Transverse colon (tissue), 4 donors: ENCODE data around the gene ATXN1L. TPM values are rescaled to one million over a fixed set of nuclear protein-coding genes. Genes with fewer than 3 reads are reported as not detected.

Source experiments
- DNase-seq: peaks from one replicate; pipeline ENCODE4 v3.0.0-alpha.2; 2019
- H3K27ac ChIP-seq, 4 donors: fragments of 200-600 bp; sonication (generic); 2 replicates each; pipeline ENCODE4 v1.5.1; 2016 to 2018; ENCODE audit warnings: inconsistent platforms in 4 of 4
- H3K27me3 ChIP-seq: fragments of 200-600 bp; sonication (generic); 2 replicates; pipeline ENCODE4 v1.5.1; 2017; ENCODE audit warnings: inconsistent platforms
- H3K36me3 ChIP-seq, 4 donors: fragments of 200-600 bp; sonication (generic); 2 replicates each; pipeline ENCODE4 v1.5.1; 2017 to 2019; ENCODE audit warnings: inconsistent platforms in 4 of 4
- H3K4me1 ChIP-seq, 4 donors: fragments of 200-600 bp; sonication (generic); 2 replicates each; pipeline ENCODE4 v1.5.1; 2017 to 2020; ENCODE audit warnings: inconsistent platforms in 4 of 4
- H3K4me3 ChIP-seq, 4 donors: fragments of 200-600 bp; sonication (generic); 1 replicate in 1 of 4; 2 replicates in 3 of 4; pipeline versions ENCODE4 v1.5.1 to v1.6.1; 2017 to 2019; ENCODE audit warnings: inconsistent platforms in 4 of 4
- H3K9me3 ChIP-seq, 2 donors: fragments of 200-600 bp; sonication (generic); 2 replicates each; pipeline ENCODE4 v1.5.1; 2017 to 2019; ENCODE audit warnings: inconsistent platforms in 2 of 2
- EP300 ChIP-seq: sonication (generic); formaldehyde crosslinking; IDR thresholded peaks from one replicate; pipeline ENCODE4 v1.6.1; 2017; ENCODE audit warnings: antibody characterized with exemption, low read depth
- POLR2A ChIP-seq: fragments of 450-650 bp; IDR thresholded peaks from one replicate; pipeline ENCODE4 v1.6.1; 2016; ENCODE audit warnings: antibody characterized with exemption, mild to moderate bottlenecking, moderate library complexity
- POLR2AphosphoS5 ChIP-seq, 3 donors: sonication (generic); formaldehyde crosslinking; IDR thresholded peaks; one replicate each; pipeline ENCODE4 v1.6.1; 2016; ENCODE audit warnings: antibody characterized with exemption in 3 of 3
- whole genome bisulfite sequencing, 2 donors: methylation state at CpG; one replicate each; pipeline ENCODE4 v1.1.5; 2018; ENCODE audit warnings: low coverage in 1 of 2; 5-methylcytosine and 5-hydroxymethylcytosine counted together
- in situ Hi-C, 4 donors: fragments of 200-750 bp; cut with MboI; loops; one replicate each; pipeline versions ENCODE4 v1.15.0 to v1.15.1; 2017; ENCODE audit warnings: low sequenced_read_pairs in 3 of 4, low pct_ligation_motif_present in 1 of 4, low pct_unique_long_range_greater_than_20kb in 1 of 4
- intact Hi-C: fragments of 100-400 bp; cut with DNase I; formaldehyde crosslinking; loops from one replicate; pipeline ENCODE4 v1.15.1; 2023; ENCODE audit warnings: low total_unique reads
- total RNA-seq, 4 donors: library from RNA; depleted of rRNA; stranded (reverse); fragments of >200 nt; gene quantifications; one replicate each; pipeline ENCODE4 v1.1.0, GENCODE V29; 2016
- TF ChIP-seq, protein P1 (sequence below), 5 experiments: fragments of 200-600 bp in 3 of 5; fragments of 450-650 bp in 2 of 5; sonication (generic) in 3 of 5; IDR thresholded peaks; 1 replicate in 2 of 5; 2 replicates in 3 of 5; pipeline ENCODE4 v1.5.1; 2016 to 2017; ENCODE audit warnings: antibody characterized with exemption in 5 of 5, inconsistent platforms in 3 of 5, mild to moderate bottlenecking in 2 of 5, moderate library complexity in 1 of 5

Gene ATXN1L
- total RNA-seq, 4 donors from 2014 or later = 16.7 to 33.3 (median 24.1) TPM

DNA sequence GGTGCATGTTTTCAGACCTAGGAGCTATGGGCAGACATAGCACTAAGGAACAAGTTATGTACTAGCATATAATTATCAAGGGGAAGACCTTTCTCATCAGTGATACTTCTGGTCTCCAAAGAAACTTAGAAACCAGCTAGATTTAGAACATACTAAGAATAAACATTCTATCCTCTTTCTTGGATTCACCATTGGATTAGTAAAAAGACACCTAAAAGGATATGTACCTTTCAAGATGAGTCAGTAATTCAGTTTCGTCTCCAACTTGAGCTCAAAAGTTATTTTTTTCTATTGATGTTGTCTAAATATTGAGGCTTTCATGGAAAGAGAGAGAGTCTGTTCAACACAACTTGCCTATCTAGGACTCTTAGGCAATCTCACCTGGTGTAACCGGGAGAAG lies 25.0 kb downstream of the ATXN1L start:
- Histone ChIP-seq H3K27ac (no peak overlapping the region), H3K27me3 (no peaks in the 10 kb centered on the region), H3K4me3 (no peak overlapping the region), H3K36me3 (peaks cover 0 to 5% (median 0%) of the 10 kb centered on the region in 4 donors), H3K4me1 (no peaks in the 10 kb centered on the region), H3K9me3 (no peaks in the 10 kb centered on the region)
- TF ChIP-seq, protein P1, sequence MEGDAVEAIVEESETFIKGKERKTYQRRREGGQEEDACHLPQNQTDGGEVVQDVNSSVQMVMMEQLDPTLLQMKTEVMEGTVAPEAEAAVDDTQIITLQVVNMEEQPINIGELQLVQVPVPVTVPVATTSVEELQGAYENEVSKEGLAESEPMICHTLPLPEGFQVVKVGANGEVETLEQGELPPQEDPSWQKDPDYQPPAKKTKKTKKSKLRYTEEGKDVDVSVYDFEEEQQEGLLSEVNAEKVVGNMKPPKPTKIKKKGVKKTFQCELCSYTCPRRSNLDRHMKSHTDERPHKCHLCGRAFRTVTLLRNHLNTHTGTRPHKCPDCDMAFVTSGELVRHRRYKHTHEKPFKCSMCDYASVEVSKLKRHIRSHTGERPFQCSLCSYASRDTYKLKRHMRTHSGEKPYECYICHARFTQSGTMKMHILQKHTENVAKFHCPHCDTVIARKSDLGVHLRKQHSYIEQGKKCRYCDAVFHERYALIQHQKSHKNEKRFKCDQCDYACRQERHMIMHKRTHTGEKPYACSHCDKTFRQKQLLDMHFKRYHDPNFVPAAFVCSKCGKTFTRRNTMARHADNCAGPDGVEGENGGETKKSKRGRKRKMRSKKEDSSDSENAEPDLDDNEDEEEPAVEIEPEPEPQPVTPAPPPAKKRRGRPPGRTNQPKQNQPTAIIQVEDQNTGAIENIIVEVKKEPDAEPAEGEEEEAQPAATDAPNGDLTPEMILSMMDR (IDR thresholded peaks at IDR 0.05) = no peak
- TF ChIP-seq POLR2A (no peak), POLR2AphosphoS5 (IDR thresholded peaks at IDR 0.05) (no peak), EP300 (no peak)
- in situ Hi-C loops = no loop called here
- WGBS, 2 donors = 85 to 90% methylated on average over 2 of the region's 2 CpGs
- intact Hi-C loops = no loop called here
- DNase-seq = no peak

DNA sequence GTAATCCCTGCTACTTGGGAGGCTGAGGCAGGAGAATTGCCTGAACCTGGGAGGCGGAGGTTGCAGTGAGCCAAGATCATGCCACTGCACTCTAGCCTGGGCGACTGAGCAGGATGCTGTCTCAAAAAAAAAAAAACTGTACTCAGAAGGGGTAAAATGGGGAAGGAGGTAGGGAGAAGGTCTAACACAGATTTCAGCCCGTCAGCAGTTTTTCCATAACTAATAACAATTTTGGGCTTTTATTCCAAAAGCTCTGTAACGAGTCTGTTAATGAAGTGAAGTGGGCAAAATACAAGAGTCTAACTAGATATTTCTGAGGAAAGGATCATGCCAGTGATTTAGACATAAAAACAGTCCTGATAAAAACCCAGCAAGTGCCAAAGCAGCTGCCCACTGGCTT lies 27.4 kb downstream of the ATXN1L start:
- intact Hi-C loops (no loop called here), in situ Hi-C loops (no loop called here)
- H3K27ac ChIP-seq = no peak overlapping the region
- TF ChIP-seq, protein P1 (IDR thresholded peaks at IDR 0.05) = no peak
- TF ChIP-seq POLR2AphosphoS5 (IDR thresholded peaks at IDR 0.05) (no peak), EP300 (no peak), POLR2A (no peak)
- no peaks in the 10 kb centered on the region for H3K9me3 ChIP-seq
- no peak overlapping the region for H3K4me3 ChIP-seq
- WGBS, 2 donors = 85 to 87% methylated on average over 3 to 4 of the region's 4 CpGs
- DNase-seq = no peak
- no peaks in the 10 kb centered on the region for H3K27me3 ChIP-seq
- no peaks in the 10 kb centered on the region for H3K4me1 ChIP-seq
- peaks cover 0 to 5% (median 0%) of the 10 kb centered on the region in 4 donors for H3K36me3 ChIP-seq

DNA sequence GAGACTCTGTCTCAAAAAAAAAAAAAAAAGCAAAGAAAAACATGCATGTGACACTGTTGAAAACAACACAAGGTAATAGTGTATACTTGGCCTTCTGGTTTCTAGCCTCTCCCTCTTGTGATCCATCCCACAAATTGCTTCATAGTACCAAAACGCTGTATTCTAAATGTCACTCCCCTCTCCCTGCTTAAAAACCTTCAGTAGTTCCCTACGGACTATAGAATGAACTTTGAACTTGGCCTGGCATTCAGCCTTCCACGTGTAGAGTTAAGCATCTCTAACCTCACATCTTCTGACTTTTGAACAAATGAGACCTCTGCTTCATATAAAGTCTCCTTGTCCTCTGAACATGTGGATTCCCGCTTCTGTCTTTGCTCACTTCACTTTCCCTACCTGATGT lies 33.1 kb downstream of the ATXN1L start:
- Histone ChIP-seq H3K9me3 (no peaks in the 10 kb centered on the region), H3K4me3 (no peak overlapping the region), H3K27ac (no peak overlapping the region), H3K36me3 (peaks cover 0 to 5% (median 0%) of the 10 kb centered on the region in 4 donors), H3K27me3 (no peaks in the 10 kb centered on the region), H3K4me1 (peaks cover 0 to 27% (median 11%) of the 10 kb centered on the region in 4 donors)
- no peak for DNase-seq
- WGBS, 2 donors = 44 to 57% methylated on average over 3 to 4 of the region's 4 CpGs
- in situ Hi-C loops = no loop called here
- TF ChIP-seq POLR2AphosphoS5 (IDR thresholded peaks at IDR 0.05) = no peak
- TF ChIP-seq, protein P1 (IDR thresholded peaks at IDR 0.05) = no peak
- no peak for TF ChIP-seq EP300
- no peak for TF ChIP-seq POLR2A
- intact Hi-C loops = no loop called here

DNA sequence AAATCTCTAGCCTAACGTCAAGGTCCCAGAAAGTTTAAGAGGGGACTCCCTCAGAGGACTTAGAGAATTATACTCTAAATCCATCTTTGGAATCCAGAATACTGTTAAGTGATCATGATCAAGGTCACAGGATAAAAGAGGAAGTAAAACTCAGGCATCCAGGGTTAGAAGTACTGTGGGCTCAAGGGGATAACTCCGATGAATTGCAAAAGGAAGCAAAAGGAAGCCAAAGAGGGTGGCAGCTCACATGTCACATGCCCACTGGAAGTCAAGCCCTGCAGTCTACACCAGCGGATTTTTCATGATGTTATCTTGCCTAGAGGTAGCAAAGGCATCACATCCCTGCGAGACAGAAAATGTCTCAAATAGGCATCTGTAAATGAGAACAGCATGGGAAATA lies 34.4 kb downstream of the ATXN1L start:
- no peaks in the 10 kb centered on the region for H3K9me3 ChIP-seq

More for the DNA sequence above, 34.4 kb downstream of the ATXN1L start:
- no peak overlapping the region for H3K27ac ChIP-seq
- intact Hi-C loops (loop anchor here (5.0 kb wide), 1 partner anchor 82 kb away; no protein-coding TSS in a partner anchor), in situ Hi-C loops (loop anchor here in 1 of 4 donors (10.0 kb wide), 1 partner anchor 75 kb away; the partner anchor contains the start of gene AP1G1)
- no peaks in the 10 kb centered on the region for H3K36me3 ChIP-seq
- no peaks in the 10 kb centered on the region for H3K27me3 ChIP-seq
- WGBS, 2 donors = 79 to 81% methylated on average over 3 to 4 of the region's 4 CpGs
- DNase-seq = no peak
- peaks cover 0 to 35% (median 11%) of the 10 kb centered on the region in 4 donors for H3K4me1 ChIP-seq
- TF ChIP-seq, protein P1 (IDR thresholded peaks at IDR 0.05) = no peak
- TF ChIP-seq POLR2AphosphoS5 (IDR thresholded peaks at IDR 0.05) = no peak
- no peak for TF ChIP-seq POLR2A
- TF ChIP-seq EP300 = no peak
- H3K4me3 ChIP-seq = no peak overlapping the region
